BLaER1 treated with 17β-estradiol and CSF1 and Interleukin-3, amounts not matched to agents 10 nM and 100 nM (cell line): Measurements from ENCODE around the gene ATP1B1.
"Not testable (repeated sequence)": the region's sequence is repeated elsewhere in the genome, so short reads cannot be mapped to it uniquely, and the experiment has no call there.

Source experiments
- H3K27ac ChIP-seq, 11 experiments: shearing (Covaris generic); formaldehyde crosslinking; 2 replicates each; pipeline ENCODE4 v1.8.1; 2022
- H3K27me3 ChIP-seq, 11 experiments: shearing (Covaris generic); formaldehyde crosslinking; 2 replicates each; pipeline ENCODE4 v1.8.1; 2022
- H3K36me3 ChIP-seq, 11 experiments: shearing (Covaris generic); formaldehyde crosslinking; 2 replicates each; pipeline ENCODE4 v1.8.1; 2022
- H3K4me1 ChIP-seq, 10 experiments: shearing (Covaris generic); formaldehyde crosslinking; 2 replicates each; pipeline ENCODE4 v1.8.1; 2022
- H3K4me2 ChIP-seq, 11 experiments: shearing (Covaris generic); formaldehyde crosslinking; 2 replicates each; pipeline ENCODE4 v1.8.1; 2022
- H3K4me3 ChIP-seq, 10 experiments: shearing (Covaris generic); formaldehyde crosslinking; 2 replicates each; pipeline ENCODE4 v1.8.1; 2022
- H3K9ac ChIP-seq, 11 experiments: shearing (Covaris generic); formaldehyde crosslinking; 2 replicates each; pipeline ENCODE4 v1.8.1; 2022
- H3K9me3 ChIP-seq, 11 experiments: shearing (Covaris generic); formaldehyde crosslinking; replicated peaks in 1 of 11; 2 replicates each; pipeline ENCODE4 v1.8.1; 2022
- H4K20me1 ChIP-seq, 11 experiments: shearing (Covaris generic); formaldehyde crosslinking; 2 replicates each; pipeline ENCODE4 v1.8.1; 2022
- Cebpa-rat ChIP-seq, 11 experiments: shearing (Covaris generic); IDR thresholded peaks; 2 replicates each; pipeline ENCODE4 v1.8.1; 2022

The ATP1B1 gene

GRCh38 chr1:169163059-169163458 lies 56.6 kb downstream of the ATP1B1 start:
- peaks cover 0 to 12% (median 0%) of the 10 kb centered on the region in 10 experiments; a peak in 3 of 20 replicates for H3K4me1 ChIP-seq
- H3K9me3 ChIP-seq, result no peaks in the 10 kb centered on the region
- H3K27ac ChIP-seq, result no peak overlapping the region
- TF ChIP-seq Cebpa-rat (IDR thresholded peaks at IDR 0.05), result no peak
- no peak overlapping the region for H3K4me3 ChIP-seq
- H3K4me2 ChIP-seq, result no peak overlapping the region
- H3K9ac ChIP-seq, result no peak overlapping the region
- H3K36me3 ChIP-seq, result peaks cover 0 to 4% (median 0%) of the 10 kb centered on the region in 11 experiments; a peak in 1 of 22 replicates
- no peaks in the 10 kb centered on the region for H4K20me1 ChIP-seq
- no peaks in the 10 kb centered on the region for H3K27me3 ChIP-seq

- Histone ChIP-seq H3K9me3 (no peaks in the 10 kb centered on the region; a peak in 2 of 22 replicates), H3K9ac (no peak overlapping the region), H3K36me3 (no peaks in the 10 kb centered on the region), H3K4me3 (no peak overlapping the region), H3K4me2 (no peak overlapping the region), H3K27me3 (no peaks in the 10 kb centered on the region), H3K27ac (no peak overlapping the region), H3K4me1 (no peaks in the 10 kb centered on the region), H4K20me1 (no peaks in the 10 kb centered on the region)
- TF ChIP-seq Cebpa-rat (IDR thresholded peaks at IDR 0.05), result no peak
These were observed 69.0 kb downstream of the ATP1B1 start for GRCh38 chr1:169175461-169175860.

- not testable (repeated sequence) for H3K4me1 ChIP-seq, H3K9ac ChIP-seq, H3K36me3 ChIP-seq, H3K27me3 ChIP-seq, H4K20me1 ChIP-seq, H3K27ac ChIP-seq, H3K4me2 ChIP-seq, H3K4me3 ChIP-seq, H3K9me3 ChIP-seq
These were observed 72.9 kb downstream of the ATP1B1 start for GRCh38 chr1:169179431-169179830.

- Histone ChIP-seq H3K27ac (no peak overlapping the region), H3K36me3 (no peaks in the 10 kb centered on the region), H3K9me3 (no peaks in the 10 kb centered on the region; a peak in 2 of 22 replicates), H3K27me3 (no peaks in the 10 kb centered on the region), H3K4me1 (no peaks in the 10 kb centered on the region), H3K4me2 (no peak overlapping the region), H4K20me1 (no peaks in the 10 kb centered on the region), H3K4me3 (no peak overlapping the region), H3K9ac (no peak overlapping the region)
- TF ChIP-seq Cebpa-rat (IDR thresholded peaks at IDR 0.05), result no peak
These were observed 73.7 kb downstream of the ATP1B1 start for GRCh38 chr1:169180174-169180573.
